Activated CD4-positive, alpha-beta memory T cell treated with anti-CD3 and anti-CD28 coated beads, Interleukin-2, amount 10 ng/mL, durations not matched to agents 7 days and 5 days (primary cell): ENCODE results near the gene NOVA1. TPM values are rescaled to one million over a fixed set of nuclear protein-coding genes. Genes with fewer than 3 reads are reported as not detected.
"Not testable (repeated sequence)": the region's sequence is repeated elsewhere in the genome, so short reads cannot be mapped to it uniquely, and the experiment has no call there.

Experiments used
- CTCF ChIA-PET: fragments of 350-600 bp; sonication (Branson Sonifier 250); formaldehyde crosslinking; loops from one replicate; lab custom pipeline; 2021; ENCODE audit warnings: antibody characterized with exemption, inconsistent platforms; lab: Charles Lee
- POLR2A ChIA-PET: fragments of 350-600 bp; sonication (Branson Sonifier 250); formaldehyde crosslinking; loops from one replicate; lab custom pipeline; 2021; ENCODE audit warnings: antibody characterized with exemption; lab: Charles Lee
- DNase-seq: peaks from one replicate; pipeline ENCODE4 v3.0.0-alpha.2; 2020
- H3K27ac Mint-ChIP-seq: one replicate; pipeline ENCODE4 v1.8.0; 2021; ENCODE audit warnings: mild to moderate bottlenecking, mixed read lengths
- H3K27me3 Mint-ChIP-seq: one replicate; pipeline ENCODE4 v1.8.0; 2021; ENCODE audit warnings: mixed read lengths
- H3K36me3 Mint-ChIP-seq: one replicate; pipeline ENCODE4 v1.8.0; 2021; ENCODE audit warnings: low read depth, mixed read lengths
- H3K4me1 Mint-ChIP-seq: one replicate; pipeline ENCODE4 v1.8.0; 2021; ENCODE audit warnings: mixed read lengths
- H3K4me3 Mint-ChIP-seq: one replicate; pipeline ENCODE4 v1.8.0; 2021; ENCODE audit warnings: mild to moderate bottlenecking, mixed read lengths
- H3K9me3 Mint-ChIP-seq: one replicate; pipeline ENCODE4 v1.8.0; 2021; ENCODE audit warnings: mixed read lengths
- total RNA-seq, 2 experiments: library from RNA; stranded (reverse); gene quantifications; one replicate each; pipeline ENCODE4 v1.2.3, GENCODE V29; 2021

The NOVA1 gene, protein sequence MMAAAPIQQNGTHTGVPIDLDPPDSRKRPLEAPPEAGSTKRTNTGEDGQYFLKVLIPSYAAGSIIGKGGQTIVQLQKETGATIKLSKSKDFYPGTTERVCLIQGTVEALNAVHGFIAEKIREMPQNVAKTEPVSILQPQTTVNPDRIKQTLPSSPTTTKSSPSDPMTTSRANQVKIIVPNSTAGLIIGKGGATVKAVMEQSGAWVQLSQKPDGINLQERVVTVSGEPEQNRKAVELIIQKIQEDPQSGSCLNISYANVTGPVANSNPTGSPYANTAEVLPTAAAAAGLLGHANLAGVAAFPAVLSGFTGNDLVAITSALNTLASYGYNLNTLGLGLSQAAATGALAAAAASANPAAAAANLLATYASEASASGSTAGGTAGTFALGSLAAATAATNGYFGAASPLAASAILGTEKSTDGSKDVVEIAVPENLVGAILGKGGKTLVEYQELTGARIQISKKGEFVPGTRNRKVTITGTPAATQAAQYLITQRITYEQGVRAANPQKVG
- not detected for total RNA-seq

DNA sequence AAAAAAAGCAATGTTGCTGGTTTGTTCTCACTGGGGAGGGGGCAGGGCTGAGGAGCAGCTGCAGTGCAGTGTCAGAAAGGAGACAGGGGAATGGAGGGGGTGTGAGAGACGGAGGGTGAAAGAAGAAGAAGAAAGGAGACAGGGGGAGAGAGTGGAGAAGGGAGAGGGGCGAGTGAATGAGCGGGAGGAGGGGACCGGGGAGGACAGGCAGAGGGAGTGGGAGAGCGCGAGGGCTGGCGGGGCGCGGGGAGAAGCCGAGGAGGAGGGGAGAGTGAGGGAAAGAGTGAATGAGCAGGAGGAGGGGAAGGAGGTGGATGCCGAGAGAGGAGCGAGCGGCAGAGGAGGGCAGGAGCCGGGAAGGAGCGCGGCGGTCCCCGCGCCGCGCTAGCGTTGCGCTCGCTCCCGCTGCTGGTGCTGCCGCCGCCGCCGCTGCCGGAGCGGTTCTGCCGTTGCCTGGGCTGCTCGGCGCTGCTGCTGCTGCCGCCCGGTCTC lies at the start of gene NOVA1:
TSS of gene NOVA1 (minus strand) at position 445 of the 492 bp plus-strand sequence. CDS start 597 bp downstream, outside the sequence.
- Mint-ChIP-seq H3K27ac (no peak within 1 kb of the TSS), H3K4me3 (no peak within 1 kb of the TSS), H3K27me3 (peaks cover 20% of the 10 kb centered on the region), H3K36me3 (no peaks in the 10 kb centered on the region), H3K9me3 (peaks cover 4% of the 10 kb centered on the region), H3K4me1 (no peaks in the 10 kb centered on the region)
- CTCF ChIA-PET = no interaction called here
- no peak for DNase-seq
- POLR2A ChIA-PET = no interaction called here

- peaks cover 25% of the 10 kb centered on the region for H3K9me3 Mint-ChIP-seq
- DNase-seq, H3K27me3 Mint-ChIP-seq, H3K4me1 Mint-ChIP-seq, H3K4me3 Mint-ChIP-seq, POLR2A ChIA-PET, H3K36me3 Mint-ChIP-seq, CTCF ChIA-PET, H3K27ac Mint-ChIP-seq: not testable (repeated sequence)
Measured at GRCh38 chr14:26645057-26645456, 47.2 kb upstream of the NOVA1 start.

GRCh38 chr14:26636561-26636960 lies 38.7 kb upstream of the NOVA1 start:
- H3K27me3 Mint-ChIP-seq = no peaks in the 10 kb centered on the region
- H3K9me3 Mint-ChIP-seq = peaks cover 14% of the 10 kb centered on the region
- H3K4me1 Mint-ChIP-seq = no peaks in the 10 kb centered on the region
- H3K4me3 Mint-ChIP-seq = no peak overlapping the region
- CTCF ChIA-PET = no interaction called here
- POLR2A ChIA-PET = no interaction called here
- DNase-seq = no peak
- H3K27ac Mint-ChIP-seq = no peak overlapping the region
- no peaks in the 10 kb centered on the region for H3K36me3 Mint-ChIP-seq

DNA sequence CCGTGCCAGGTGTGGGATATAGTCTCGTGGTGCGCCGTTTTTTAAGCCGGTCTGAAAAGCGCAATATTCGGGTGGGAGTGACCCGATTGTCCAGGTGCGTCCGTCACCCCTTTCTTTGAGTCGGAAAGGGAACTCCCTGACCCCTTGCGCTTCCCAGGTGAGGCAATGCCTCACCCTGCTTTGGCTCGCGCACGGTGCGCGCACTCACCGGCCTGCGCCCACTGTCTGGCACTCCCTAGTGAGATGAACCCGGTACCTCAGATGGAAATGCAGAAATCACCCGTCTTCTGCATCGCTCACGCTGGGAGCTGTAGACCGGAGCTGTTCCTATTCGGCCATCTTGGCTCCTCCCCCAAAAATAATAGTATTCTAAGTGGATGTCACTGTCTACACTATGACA lies 37.1 kb upstream of the NOVA1 start:
- H3K4me3 Mint-ChIP-seq, H3K27ac Mint-ChIP-seq, CTCF ChIA-PET, H3K27me3 Mint-ChIP-seq, H3K4me1 Mint-ChIP-seq, DNase-seq, H3K36me3 Mint-ChIP-seq, POLR2A ChIA-PET, H3K9me3 Mint-ChIP-seq: not testable (repeated sequence)

- Mint-ChIP-seq H3K9me3 (peaks cover 10% of the 10 kb centered on the region), H3K27ac (no peak overlapping the region), H3K4me1 (no peaks in the 10 kb centered on the region), H3K4me3 (no peak overlapping the region), H3K27me3 (no peaks in the 10 kb centered on the region), H3K36me3 (no peaks in the 10 kb centered on the region)
- DNase-seq = no peak
- CTCF ChIA-PET = no interaction called here
- POLR2A ChIA-PET = no interaction called here
Measured at GRCh38 chr14:26626256-26626655, 28.4 kb upstream of the NOVA1 start.

DNA sequence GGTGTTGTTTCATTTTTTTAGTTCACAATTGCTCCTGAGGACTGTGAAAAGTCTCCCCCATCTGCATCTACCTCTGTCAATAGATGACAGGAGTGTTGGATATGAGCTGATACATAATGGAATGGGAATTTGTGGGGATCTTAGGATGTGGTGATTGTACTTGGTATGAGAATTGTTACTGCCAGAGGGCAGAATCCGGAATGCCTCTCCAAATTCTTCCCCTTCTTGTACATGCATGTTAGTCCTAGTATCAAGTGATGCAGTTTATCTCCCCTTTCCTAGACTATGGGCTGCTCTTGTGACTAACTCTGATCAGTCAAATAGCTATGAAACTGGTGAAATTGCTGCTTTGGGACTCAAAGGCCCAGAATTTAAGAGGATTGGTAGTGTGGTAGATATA lies 24.8 kb upstream of the NOVA1 start:
- Mint-ChIP-seq H3K36me3 (no peaks in the 10 kb centered on the region), H3K27me3 (no peaks in the 10 kb centered on the region), H3K27ac (no peak overlapping the region), H3K4me1 (no peaks in the 10 kb centered on the region), H3K4me3 (no peak overlapping the region), H3K9me3 (peaks cover 15% of the 10 kb centered on the region)
- DNase-seq = no peak
- ChIA-PET POLR2A (no interaction called here), CTCF (no interaction called here)

GRCh38 chr14:26621807-26622560 lies 24.2 kb upstream of the NOVA1 start:
- no peak overlapping the region for H3K27ac Mint-ChIP-seq
- H3K4me3 Mint-ChIP-seq = no peak overlapping the region
- H3K9me3 Mint-ChIP-seq = peaks cover 13% of the 10 kb centered on the region
- no peaks in the 10 kb centered on the region for H3K4me1 Mint-ChIP-seq
- POLR2A ChIA-PET = no interaction called here
- no peaks in the 10 kb centered on the region for H3K36me3 Mint-ChIP-seq
- DNase-seq = no peak
- CTCF ChIA-PET = no interaction called here
- no peaks in the 10 kb centered on the region for H3K27me3 Mint-ChIP-seq

DNA sequence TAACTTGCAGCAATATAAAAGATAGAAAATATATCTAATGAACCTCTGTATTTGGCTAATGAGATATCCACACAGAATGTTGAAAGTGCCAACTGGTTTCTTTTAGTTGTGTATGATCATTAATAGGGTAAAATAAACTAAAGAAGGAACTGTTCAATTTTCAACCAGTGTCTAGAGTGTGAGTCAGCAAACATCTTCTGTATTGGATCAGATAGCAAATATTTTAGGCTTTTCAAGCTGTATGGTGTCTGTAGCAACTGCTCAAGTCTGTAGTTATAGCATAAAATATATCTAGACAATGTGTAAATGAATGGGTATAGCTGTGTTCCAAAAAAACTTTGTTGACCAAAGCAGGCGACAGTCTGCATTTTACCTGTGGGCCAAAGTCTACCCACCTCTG lies 23.5 kb upstream of the NOVA1 start:
- POLR2A ChIA-PET = no interaction called here
- DNase-seq = no peak

DNA sequence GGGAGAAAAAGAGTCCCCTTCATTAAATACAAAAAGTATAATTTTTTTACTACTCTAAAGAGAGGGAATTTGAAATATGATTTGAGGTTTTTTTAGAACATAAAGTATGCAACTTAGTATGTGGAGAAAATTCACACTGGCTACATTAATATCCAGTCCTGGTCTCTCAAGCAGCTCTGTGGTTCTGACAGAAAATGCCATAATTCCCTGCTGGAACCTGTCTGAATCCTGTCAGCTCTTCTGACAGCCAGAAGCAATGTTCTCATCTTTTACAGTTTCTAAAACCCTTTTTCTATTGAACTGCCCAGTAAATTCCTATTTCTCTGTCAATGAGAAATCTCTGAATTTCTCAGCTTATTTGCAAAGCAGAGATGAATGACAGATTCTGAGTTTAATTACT lies 13.4 kb upstream of the NOVA1 start:
- Mint-ChIP-seq H3K4me3 (no peak overlapping the region), H3K27ac (no peak overlapping the region), H3K36me3 (no peaks in the 10 kb centered on the region), H3K27me3 (no peaks in the 10 kb centered on the region), H3K9me3 (peaks cover 15% of the 10 kb centered on the region), H3K4me1 (no peaks in the 10 kb centered on the region)
- DNase-seq = no peak
- ChIA-PET CTCF (no interaction called here), POLR2A (no interaction called here)

More for the DNA sequence above, 23.5 kb upstream of the NOVA1 start:
- Mint-ChIP-seq H3K4me3 (no peak overlapping the region), H3K4me1 (no peaks in the 10 kb centered on the region), H3K27me3 (no peaks in the 10 kb centered on the region), H3K9me3 (peaks cover 15% of the 10 kb centered on the region), H3K36me3 (no peaks in the 10 kb centered on the region), H3K27ac (no peak overlapping the region)
- CTCF ChIA-PET = no interaction called here

GRCh38 chr14:26606729-26607312 lies 9.0 kb upstream of the NOVA1 start:
- Mint-ChIP-seq H3K4me1 (no peaks in the 10 kb centered on the region), H3K27me3 (no peaks in the 10 kb centered on the region), H3K36me3 (no peaks in the 10 kb centered on the region), H3K27ac (no peak overlapping the region), H3K9me3 (peaks cover 5% of the 10 kb centered on the region), H3K4me3 (no peak overlapping the region)
- DNase-seq = no peak
- CTCF ChIA-PET = no interaction called here
- POLR2A ChIA-PET = no interaction called here

DNA sequence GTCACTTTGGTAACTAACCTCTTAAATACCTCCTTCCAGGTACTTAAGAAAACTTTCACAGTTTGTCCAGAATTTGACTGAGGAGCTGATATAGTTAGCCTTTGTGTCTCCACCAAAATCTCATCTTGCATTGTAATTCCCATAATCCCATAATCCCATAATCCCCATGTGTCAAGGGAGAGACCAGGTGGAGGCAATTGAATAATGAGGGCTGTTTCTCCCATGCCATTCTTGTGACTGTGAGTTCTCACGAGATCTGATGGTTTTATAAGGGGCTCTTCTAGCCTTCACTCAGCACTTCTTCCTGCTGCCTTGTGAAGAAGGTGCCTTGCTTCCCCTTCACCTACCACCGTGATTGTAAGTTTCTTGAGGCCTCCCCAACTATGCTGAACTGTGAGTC lies 7.8 kb upstream of the NOVA1 start:
- H3K27ac Mint-ChIP-seq = no peak overlapping the region
- ChIA-PET CTCF (no interaction called here), POLR2A (no interaction called here)
- H3K4me1 Mint-ChIP-seq = no peaks in the 10 kb centered on the region
- no peaks in the 10 kb centered on the region for H3K27me3 Mint-ChIP-seq
- H3K4me3 Mint-ChIP-seq = no peak overlapping the region
- no peaks in the 10 kb centered on the region for H3K36me3 Mint-ChIP-seq
- DNase-seq = no peak
- peaks cover 5% of the 10 kb centered on the region for H3K9me3 Mint-ChIP-seq

DNA sequence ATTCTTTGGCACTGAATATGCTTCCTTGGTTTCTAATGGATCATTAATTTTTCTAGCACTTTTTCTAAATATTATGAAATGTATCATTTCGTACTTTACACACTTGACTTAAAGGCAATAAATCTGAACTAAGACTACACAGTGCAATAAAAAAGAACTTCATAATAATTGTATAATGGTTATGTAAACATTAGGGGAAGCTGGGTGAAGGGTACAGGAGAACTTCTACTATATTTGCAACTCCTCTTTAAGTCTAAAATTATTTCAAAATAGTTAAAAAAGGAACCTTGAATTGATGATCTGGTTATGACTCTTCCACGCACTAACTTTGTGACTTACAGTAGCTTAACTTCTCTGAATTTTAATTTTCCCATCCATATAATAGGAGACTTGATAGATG lies 5.1 kb upstream of the NOVA1 start:
- DNase-seq = no peak
- Mint-ChIP-seq H3K27ac (no peak overlapping the region), H3K4me3 (no peak overlapping the region), H3K9me3 (no peaks in the 10 kb centered on the region), H3K4me1 (no peaks in the 10 kb centered on the region), H3K36me3 (no peaks in the 10 kb centered on the region), H3K27me3 (peaks cover 14% of the 10 kb centered on the region)
- CTCF ChIA-PET = no interaction called here
- POLR2A ChIA-PET = no interaction called here

DNA sequence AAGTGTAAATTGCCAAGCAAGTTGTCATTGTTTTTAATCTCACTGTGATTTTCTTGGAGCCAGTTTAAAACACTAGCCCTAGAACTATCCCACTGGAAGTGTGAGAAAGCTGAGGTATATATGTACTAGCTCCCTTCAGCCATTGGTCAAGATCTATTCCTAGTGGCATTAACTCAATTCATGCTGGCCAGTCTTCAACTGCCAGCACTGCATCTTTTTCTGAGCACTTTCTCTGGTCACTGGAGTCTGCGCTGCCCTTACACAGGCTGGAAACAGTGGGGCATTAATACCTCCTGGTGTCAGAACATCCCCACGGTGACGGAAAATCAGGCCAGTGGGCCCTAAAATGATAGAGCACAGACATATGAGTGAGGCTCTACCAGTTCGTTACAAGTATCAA lies 4.0 kb upstream of the NOVA1 start:
- no peak for DNase-seq
- H3K27ac Mint-ChIP-seq = no peak overlapping the region
- CTCF ChIA-PET = no interaction called here
- no peaks in the 10 kb centered on the region for H3K9me3 Mint-ChIP-seq
- POLR2A ChIA-PET = no interaction called here
- H3K27me3 Mint-ChIP-seq = peaks cover 14% of the 10 kb centered on the region
- H3K4me3 Mint-ChIP-seq = no peak overlapping the region
- H3K4me1 Mint-ChIP-seq = no peaks in the 10 kb centered on the region
- H3K36me3 Mint-ChIP-seq = no peaks in the 10 kb centered on the region
